Fibroblast of lung (primary cell): ENCODE results near the gene NHLH1. TPM values are rescaled to one million over a fixed set of nuclear protein-coding genes. Genes with fewer than 3 reads are reported as not detected.

Experiments used
- DNase-seq, 2 donors: peaks; one replicate each; pipeline versions ENCODE4 v3.0.0 to v3.0.0-alpha.2; 2010; ENCODE audit warnings: low read depth in 2 of 2
- H2AFZ ChIP-seq: 2 replicates; pipeline ENCODE4 v1.5.1; 2012; ENCODE audit warnings: low read length, control low read depth, inconsistent platforms
- H3K27ac ChIP-seq: 2 replicates; pipeline ENCODE4 v1.5.1; 2011; ENCODE audit warnings: low read length, control low read depth; ENCODE audit not compliant: insufficient read depth
- H3K27me3 ChIP-seq: 2 replicates; pipeline ENCODE4 v1.5.1; 2011; ENCODE audit warnings: mild to moderate bottlenecking, low read length; ENCODE audit not compliant: control insufficient read depth, insufficient read depth
- H3K36me3 ChIP-seq: 2 replicates; pipeline ENCODE4 v1.5.1; 2011; ENCODE audit warnings: low read length; ENCODE audit not compliant: control insufficient read depth, insufficient read depth
- H3K4me1 ChIP-seq: 2 replicates; pipeline ENCODE4 v1.5.1; 2011; ENCODE audit warnings: low read length; ENCODE audit not compliant: control insufficient read depth, insufficient read depth; ENCODE audit errors: extremely low read depth
- H3K4me2 ChIP-seq: 2 replicates; pipeline ENCODE4 v1.5.1; 2011; ENCODE audit warnings: low read length, control low read depth; ENCODE audit not compliant: insufficient read depth; ENCODE audit errors: extremely low read depth
- H3K4me3 ChIP-seq, 4 experiments: fragments of 200-600 bp in 1 of 4; sonication (generic) in 1 of 4; replicated peaks in 1 of 4; 2 replicates each; pipeline ENCODE4 v1.5.1; 2011 to 2016; ENCODE audit warnings: low read length in 4 of 4, low read depth in 3 of 4, mild to moderate bottlenecking in 3 of 4, control low read depth in 2 of 4, inconsistent platforms in 1 of 4, mixed read lengths in 1 of 4; ENCODE audit not compliant: insufficient read depth in 1 of 4; ENCODE audit errors: control extremely low read depth in 1 of 4
- H3K79me2 ChIP-seq: 2 replicates; pipeline ENCODE4 v1.5.1; 2012; ENCODE audit warnings: mild to moderate bottlenecking, low read length, inconsistent platforms; ENCODE audit not compliant: control insufficient read depth, insufficient read depth
- H3K9ac ChIP-seq: 2 replicates; pipeline ENCODE4 v1.5.1; 2011; ENCODE audit warnings: mild to moderate bottlenecking, low read length, control low read depth; ENCODE audit not compliant: insufficient read depth
- H3K9me3 ChIP-seq: 2 replicates; pipeline ENCODE4 v1.5.1; 2012; ENCODE audit warnings: low read depth, low read length; ENCODE audit not compliant: control insufficient read depth, insufficient read depth
- H4K20me1 ChIP-seq: 2 replicates; pipeline ENCODE4 v1.5.1; 2011; ENCODE audit warnings: low read length; ENCODE audit not compliant: control insufficient read depth, insufficient read depth; ENCODE audit errors: extremely low read depth
- CTCF ChIP-seq, 2 donors: IDR thresholded peaks in 1 of 2; conservative IDR thresholded peaks in 1 of 2; 1 replicate in 1 of 2; 2 replicates in 1 of 2; pipeline ENCODE4 v1.5.1; 2011 to 2012; ENCODE audit warnings: low read length in 2 of 2, control low read depth in 1 of 2, inconsistent platforms in 1 of 2, low read depth in 1 of 2, mild to moderate bottlenecking in 1 of 2
- EZH2 ChIP-seq: IDR thresholded peaks from 2 replicates; pipeline ENCODE4 v1.5.1; 2012; ENCODE audit warnings: low read length, control low read depth, mild to moderate bottlenecking; ENCODE audit errors: missing control alignments
- polyA plus RNA-seq, 2 donors: library from polyadenylated mRNA; depleted of rRNA in 1 of 2; stranded (reverse) in 1 of 2; unstranded in 1 of 2; fragments of >200 nt; gene quantifications; 2 replicates each; pipeline ENCODE4 v1.2.1, GENCODE V29; 2011 to 2012; ENCODE audit warnings: missing spikeins in 1 of 2
- total RNA-seq: library from RNA; depleted of rRNA; stranded (reverse); fragments of >200 nt; gene quantifications from 2 replicates; pipeline ENCODE4 v1.2.1, GENCODE V29; 2014

The NHLH1 gene
- total and polyA plus RNA-seq, 2 donors (not counting 1 experiment from before 2014, with no cell fraction given), result 0.05 TPM; not detected in 1

- DNase-seq, result peak in 1 of 2 donors; percentile 3
These were observed 6.8 kb downstream of the NHLH1 start for GRCh38 chr1:160373696-160374095.

GRCh38 chr1:160374306-160375110, 7.6 kb downstream of the NHLH1 start:
- no peaks in the 10 kb centered on the region for H3K36me3 ChIP-seq
- no peak for DNase-seq
- no peaks in the 10 kb centered on the region for H3K79me2 ChIP-seq
- no peak overlapping the region for H3K27ac ChIP-seq
- no peak for TF ChIP-seq CTCF (conservative IDR thresholded peaks at IDR 0.05 in 1 of 2, IDR thresholded peaks at IDR 0.05 in 1 of 2; ENCODE audit: low read depth in 1 of 2, low read length in 2 of 2)
- no peak for TF ChIP-seq EZH2
- H3K4me3 ChIP-seq, result no peak overlapping the region
- H3K4me2 ChIP-seq, result no peak overlapping the region
- H2AFZ ChIP-seq, result no peak overlapping the region
- no peak overlapping the region for H3K9ac ChIP-seq
- H3K9me3 ChIP-seq, result no peaks in the 10 kb centered on the region
- no peaks in the 10 kb centered on the region for H4K20me1 ChIP-seq
- H3K4me1 ChIP-seq, result no peaks in the 10 kb centered on the region
- H3K27me3 ChIP-seq, result peaks cover 2% of the 10 kb centered on the region

More at GRCh38 chr1:160373696-160374095, 6.8 kb downstream of the NHLH1 start:
- TF ChIP-seq EZH2 (no peak), CTCF (conservative IDR thresholded peaks at IDR 0.05 in 1 of 2, IDR thresholded peaks at IDR 0.05 in 1 of 2; ENCODE audit: low read depth in 1 of 2, low read length in 2 of 2) (no peak)
- Histone ChIP-seq H3K79me2 (no peaks in the 10 kb centered on the region), H3K27me3 (peaks cover 2% of the 10 kb centered on the region), H3K9me3 (no peaks in the 10 kb centered on the region), H4K20me1 (no peaks in the 10 kb centered on the region), H2AFZ (no peak overlapping the region), H3K9ac (no peak overlapping the region), H3K36me3 (no peaks in the 10 kb centered on the region), H3K4me3 (no peak overlapping the region), H3K27ac (no peak overlapping the region), H3K4me2 (no peak overlapping the region), H3K4me1 (no peaks in the 10 kb centered on the region)

GRCh38 chr1:160375788-160376524, 9.1 kb downstream of the NHLH1 start:
- Histone ChIP-seq H3K4me1 (no peaks in the 10 kb centered on the region), H3K36me3 (no peaks in the 10 kb centered on the region), H3K27ac (no peak overlapping the region), H4K20me1 (no peaks in the 10 kb centered on the region), H3K9ac (no peak overlapping the region), H2AFZ (no peak overlapping the region), H3K79me2 (no peaks in the 10 kb centered on the region), H3K9me3 (no peaks in the 10 kb centered on the region), H3K27me3 (peaks cover 2% of the 10 kb centered on the region), H3K4me2 (no peak overlapping the region), H3K4me3 (no peak overlapping the region)
- TF ChIP-seq EZH2, result no peak
- no peak for TF ChIP-seq CTCF (conservative IDR thresholded peaks at IDR 0.05 in 1 of 2, IDR thresholded peaks at IDR 0.05 in 1 of 2; ENCODE audit: low read depth in 1 of 2, low read length in 2 of 2)
- peak in 1 of 2 donors; percentile 47 for DNase-seq
